RWPE2 (cell line): ENCODE results near the gene GCSH.

Source experiments
- ATAC-seq: fragments of 200-7000 bp; cut with Tn5 transposase; 3 replicates; pipeline ENCODE4 v1.9.1; 2021; ENCODE audit warnings: low read depth
- DNase-seq: peaks from one replicate; pipeline ENCODE4 v3.0.0-alpha.2; 2020; ENCODE audit warnings: low spot score
- H3K27ac ChIP-seq: fragments of 450-650 bp; 2 replicates; pipeline ENCODE4 v1.5.1; 2017; ENCODE audit warnings: mild to moderate bottlenecking; ENCODE audit not compliant: poor library complexity, severe bottlenecking
- H3K27me3 ChIP-seq: fragments of 250-450 bp; sonication (Bioruptor Pico); 2 replicates; pipeline ENCODE4 v1.5.1; 2021; ENCODE audit warnings: mild to moderate bottlenecking, moderate library complexity; ENCODE audit not compliant: insufficient read depth, poor library complexity, severe bottlenecking
- H3K36me3 ChIP-seq: fragments of 250-450 bp; sonication (Bioruptor Pico); 2 replicates; pipeline ENCODE4 v1.5.1; 2020; ENCODE audit warnings: low read depth, mild to moderate bottlenecking, moderate library complexity
- H3K4me1 ChIP-seq: fragments of 250-450 bp; sonication (Bioruptor Pico); 2 replicates; pipeline ENCODE4 v1.5.1; 2021; ENCODE audit warnings: mild to moderate bottlenecking, moderate library complexity; ENCODE audit not compliant: insufficient read depth, poor library complexity, severe bottlenecking
- H3K4me3 ChIP-seq: fragments of 250-450 bp; sonication (Bioruptor Pico); 2 replicates; pipeline ENCODE4 v1.5.1; 2021; ENCODE audit warnings: mild to moderate bottlenecking, moderate library complexity; ENCODE audit not compliant: severe bottlenecking
- H3K9me3 ChIP-seq: fragments of 250-450 bp; sonication (Bioruptor Pico); 2 replicates; pipeline ENCODE4 v1.5.1; 2021; ENCODE audit warnings: mild to moderate bottlenecking, moderate library complexity; ENCODE audit not compliant: severe bottlenecking
- TF ChIP-seq, protein P1 (sequence below): fragments of 450-650 bp; IDR thresholded peaks from one replicate; pipeline ENCODE4 v1.5.1; 2017; ENCODE audit warnings: mild to moderate bottlenecking, moderate library complexity; ENCODE audit not compliant: poor library complexity, severe bottlenecking

Gene GCSH

DNA sequence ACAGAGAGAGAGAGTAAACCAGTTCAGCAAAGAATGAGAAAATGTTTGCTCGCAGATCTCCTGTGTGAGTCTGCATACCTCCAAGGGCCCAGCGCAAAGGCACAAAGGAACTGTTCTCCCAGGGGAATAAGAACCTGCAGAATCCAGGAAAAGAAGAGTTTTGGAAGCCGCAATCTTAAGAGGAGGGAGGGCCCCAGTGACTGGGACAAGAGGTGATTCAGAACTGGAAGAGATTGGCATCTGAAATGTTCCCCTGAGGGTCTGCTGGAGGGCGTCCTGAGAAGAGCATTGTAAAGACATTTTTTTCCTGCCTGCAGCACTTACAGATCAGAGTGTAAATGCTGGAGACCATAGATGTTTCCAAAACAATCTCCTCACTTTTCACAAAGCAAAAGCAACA, 54.5 kb downstream of the GCSH start:
- H3K4me1 ChIP-seq: peaks cover 3% of the 10 kb centered on the region
- ATAC-seq: no peak
- H3K27me3 ChIP-seq: no peaks in the 10 kb centered on the region
- TF ChIP-seq, protein P1, sequence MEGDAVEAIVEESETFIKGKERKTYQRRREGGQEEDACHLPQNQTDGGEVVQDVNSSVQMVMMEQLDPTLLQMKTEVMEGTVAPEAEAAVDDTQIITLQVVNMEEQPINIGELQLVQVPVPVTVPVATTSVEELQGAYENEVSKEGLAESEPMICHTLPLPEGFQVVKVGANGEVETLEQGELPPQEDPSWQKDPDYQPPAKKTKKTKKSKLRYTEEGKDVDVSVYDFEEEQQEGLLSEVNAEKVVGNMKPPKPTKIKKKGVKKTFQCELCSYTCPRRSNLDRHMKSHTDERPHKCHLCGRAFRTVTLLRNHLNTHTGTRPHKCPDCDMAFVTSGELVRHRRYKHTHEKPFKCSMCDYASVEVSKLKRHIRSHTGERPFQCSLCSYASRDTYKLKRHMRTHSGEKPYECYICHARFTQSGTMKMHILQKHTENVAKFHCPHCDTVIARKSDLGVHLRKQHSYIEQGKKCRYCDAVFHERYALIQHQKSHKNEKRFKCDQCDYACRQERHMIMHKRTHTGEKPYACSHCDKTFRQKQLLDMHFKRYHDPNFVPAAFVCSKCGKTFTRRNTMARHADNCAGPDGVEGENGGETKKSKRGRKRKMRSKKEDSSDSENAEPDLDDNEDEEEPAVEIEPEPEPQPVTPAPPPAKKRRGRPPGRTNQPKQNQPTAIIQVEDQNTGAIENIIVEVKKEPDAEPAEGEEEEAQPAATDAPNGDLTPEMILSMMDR: no peak
- H3K4me3 ChIP-seq: no peak overlapping the region
- H3K36me3 ChIP-seq: peaks cover 73% of the 10 kb centered on the region
- DNase-seq: no peak
- H3K27ac ChIP-seq: no peak overlapping the region
- H3K9me3 ChIP-seq: no peaks in the 10 kb centered on the region

DNA sequence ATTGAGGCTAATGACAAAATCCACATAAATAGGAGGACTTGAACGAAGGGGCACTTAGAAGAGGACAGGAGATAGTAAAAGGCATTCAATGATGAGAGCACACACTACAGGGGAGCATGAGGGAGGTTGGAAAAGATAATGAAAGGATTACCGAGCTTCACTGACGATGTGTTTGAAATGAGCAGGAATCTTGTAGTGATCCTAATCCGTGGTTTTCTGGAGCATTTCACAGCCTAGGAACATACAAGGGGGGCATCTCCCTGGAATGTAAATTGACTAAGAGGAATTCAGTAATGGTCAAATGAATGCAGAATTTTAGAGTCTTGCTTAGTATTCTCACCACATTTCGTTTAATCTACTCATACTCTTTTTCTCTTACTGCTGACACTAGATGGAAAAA, 55.4 kb downstream of the GCSH start:
- TF ChIP-seq, protein P1: no peak
- Histone ChIP-seq H3K4me3 (no peak overlapping the region), H3K9me3 (no peaks in the 10 kb centered on the region), H3K27me3 (no peaks in the 10 kb centered on the region), H3K36me3 (peaks cover 73% of the 10 kb centered on the region), H3K27ac (no peak overlapping the region), H3K4me1 (peaks cover 3% of the 10 kb centered on the region)
- DNase-seq (no peak), ATAC-seq (no peak)

DNA sequence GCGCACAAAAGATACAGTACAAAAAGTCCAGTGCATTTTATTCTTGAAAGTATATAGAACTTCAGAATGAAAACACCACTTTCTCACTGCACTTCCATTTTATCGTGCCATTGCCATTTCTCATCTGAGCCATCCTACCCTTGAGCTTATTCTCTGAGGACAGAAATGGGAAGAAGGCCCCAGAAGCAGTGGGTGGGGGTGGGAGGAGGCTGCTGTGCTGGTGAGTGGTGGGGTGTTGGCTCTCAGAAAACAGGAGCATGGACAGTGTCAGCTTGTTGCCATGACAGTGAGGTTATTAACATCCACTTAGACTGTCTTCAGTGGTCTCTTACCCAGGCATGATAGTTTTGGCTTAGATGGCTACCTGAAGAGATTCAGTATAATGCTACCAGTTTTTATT, 56.1 kb downstream of the GCSH start:
- Histone ChIP-seq H3K4me3 (no peak overlapping the region), H3K36me3 (peaks cover 70% of the 10 kb centered on the region), H3K4me1 (peaks cover 3% of the 10 kb centered on the region), H3K27me3 (no peaks in the 10 kb centered on the region), H3K27ac (no peak overlapping the region), H3K9me3 (no peaks in the 10 kb centered on the region)
- TF ChIP-seq, protein P1: no peak
- DNase-seq (no peak), ATAC-seq (no peak)

DNA sequence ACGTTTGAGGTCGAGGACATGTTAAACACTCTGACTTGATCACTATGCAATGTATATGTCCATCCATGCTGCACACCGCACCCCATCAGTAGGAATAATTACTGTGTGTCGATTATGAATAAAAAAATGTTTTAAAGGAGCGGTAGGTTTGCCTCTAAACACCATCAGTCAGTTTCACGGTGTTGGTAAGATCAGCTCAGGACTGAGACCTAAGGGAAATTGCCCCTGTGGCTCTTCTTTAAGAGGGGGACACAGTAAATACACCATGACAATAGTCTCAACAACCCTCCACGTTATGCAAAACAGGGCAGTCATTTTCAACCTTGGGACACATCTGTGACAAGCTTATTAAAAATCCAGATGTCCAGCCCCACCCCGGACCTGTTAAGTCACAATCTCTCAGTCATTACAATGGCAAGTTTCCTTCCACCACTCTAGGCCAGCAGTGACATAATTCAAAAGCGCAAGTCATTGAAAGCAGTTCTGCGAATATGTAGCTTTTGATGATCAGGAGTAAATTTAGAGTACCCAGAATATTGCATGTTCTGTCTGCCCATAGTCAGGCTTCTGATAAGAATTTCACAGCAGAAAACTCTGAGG, 59.3 kb downstream of the GCSH start:
- DNase-seq (no peak), ATAC-seq (peak; percentile 4; the same call in 1 of the 3 replicates)
- peak overlapping the region; percentile 81 for H3K4me3 ChIP-seq
- peaks cover 38% of the 10 kb centered on the region for H3K36me3 ChIP-seq
- H3K27me3 ChIP-seq: no peaks in the 10 kb centered on the region
- H3K9me3 ChIP-seq: no peaks in the 10 kb centered on the region
- peak overlapping the region; percentile 51 for H3K27ac ChIP-seq
- TF ChIP-seq, protein P1: no peak
- peaks cover 3% of the 10 kb centered on the region for H3K4me1 ChIP-seq

DNA sequence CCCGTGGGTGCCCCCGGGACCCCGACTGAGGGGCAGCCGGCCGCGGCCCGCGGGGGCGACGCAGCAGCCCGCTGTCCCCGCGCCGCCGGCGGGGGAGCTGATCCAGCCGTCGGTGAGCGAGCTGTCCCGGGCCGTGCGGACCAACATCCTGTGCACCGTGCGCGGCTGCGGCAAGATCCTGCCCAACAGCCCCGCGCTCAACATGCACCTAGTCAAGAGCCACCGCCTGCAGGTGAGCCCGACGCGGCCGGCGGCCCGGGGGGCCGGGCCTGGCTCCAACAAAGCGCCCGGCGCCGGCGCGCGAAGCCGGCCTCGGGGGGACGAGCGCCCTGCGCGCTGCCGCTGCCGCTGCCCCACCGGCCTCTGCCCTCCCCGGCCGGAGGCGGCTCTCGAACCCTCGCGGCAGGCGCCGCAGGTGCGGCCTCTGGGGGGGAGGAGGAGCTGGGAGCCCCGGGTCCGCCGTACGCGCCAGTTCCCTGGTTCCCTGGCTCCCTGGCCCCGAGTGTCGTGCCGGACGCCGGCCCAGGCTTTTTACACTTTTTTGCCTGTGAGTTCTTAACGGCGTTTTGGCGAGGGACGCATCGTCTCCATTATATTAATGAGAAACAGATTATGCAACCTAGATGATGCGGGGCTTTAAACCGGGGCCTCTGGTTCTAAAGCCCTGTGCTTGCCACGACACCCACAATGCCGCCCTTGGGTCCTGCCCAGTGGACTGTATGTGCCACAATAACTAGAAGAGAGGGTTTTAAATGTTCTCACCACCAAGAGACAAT, 60.0 kb downstream of the GCSH start:
- Histone ChIP-seq H3K27ac (peak overlapping the region; percentile 51), H3K9me3 (no peaks in the 10 kb centered on the region), H3K4me1 (peaks cover 3% of the 10 kb centered on the region), H3K27me3 (no peaks in the 10 kb centered on the region), H3K36me3 (peaks cover 32% of the 10 kb centered on the region), H3K4me3 (peak overlapping the region; percentile 81)
- ATAC-seq (peak; percentile 25; the same call in 2 of the 3 replicates), DNase-seq (no peak)
- TF ChIP-seq, protein P1: no peak
